Stimulated activated CD4-positive, alpha-beta T cell treated with anti-CD3 and anti-CD28 coated beads, Interleukin-1b, Interleukin-23, amount 100 ng/mL, for 1 hour (primary cell): ENCODE data around the gene PROSER3.

ENCODE experiments used
- DNase-seq, 2 donors: peaks; one replicate each; pipeline ENCODE4 v3.0.0-alpha.2; 2020; ENCODE audit warnings: low read depth in 2 of 2

The PROSER3 gene

GRCh38 chr19:35776102-35776788, 18.3 kb downstream of the PROSER3 start:
- DNase-seq: no peak

GRCh38 chr19:35777086-35777841, 19.3 kb downstream of the PROSER3 start:
- no peak for DNase-seq

- no peak for DNase-seq
Measured at GRCh38 chr19:35777961-35778360, 20.0 kb downstream of the PROSER3 start.

GRCh38 chr19:35779033-35779432, 21.1 kb downstream of the PROSER3 start:
- no peak for DNase-seq

- DNase-seq: no peak
Measured at GRCh38 chr19:35780058-35780457, 22.1 kb downstream of the PROSER3 start.

- no peak for DNase-seq
Measured at GRCh38 chr19:35780717-35781116, 22.7 kb downstream of the PROSER3 start.

- DNase-seq: no peak
Measured at GRCh38 chr19:35781650-35782049, 23.7 kb downstream of the PROSER3 start.

GRCh38 chr19:35782589-35782988, 24.6 kb downstream of the PROSER3 start:
- no peak for DNase-seq

- DNase-seq: no peak
Measured at GRCh38 chr19:35783469-35784434, 25.8 kb downstream of the PROSER3 start.

- no peak for DNase-seq
Measured at GRCh38 chr19:35784503-35785338, 26.7 kb downstream of the PROSER3 start.

GRCh38 chr19:35785339-35785627, 27.3 kb downstream of the PROSER3 start:
- no peak for DNase-seq

GRCh38 chr19:35786299-35787160, 28.6 kb downstream of the PROSER3 start:
- no peak for DNase-seq

GRCh38 chr19:35787227-35787799, 29.3 kb downstream of the PROSER3 start:
- DNase-seq: no peak

GRCh38 chr19:35788205-35788960, 30.4 kb downstream of the PROSER3 start:
- no peak for DNase-seq

- DNase-seq: no peak
Measured at GRCh38 chr19:35789195-35789977, 31.4 kb downstream of the PROSER3 start.

GRCh38 chr19:35789978-35790944, 32.3 kb downstream of the PROSER3 start:
- DNase-seq: no peak
